ENCODE data around the gene CS.

Gene CS

GRCh38 chr12:56304276-56304675 is 4.1 kb upstream of the CS start:
- H3K4me3 ChIP-seq (ENCODE audit: low read depth, low read length): no peak overlapping the region
- TF ChIP-seq MAX (IDR thresholded peaks at IDR 0.05; ENCODE audit: low read depth, low read length) (no peak), MYC (IDR thresholded peaks at IDR 0.05; ENCODE audit: low read depth, low read length) (no peak), CTCF (IDR thresholded peaks at IDR 0.05; ENCODE audit: low read depth, low read length) (no peak), POLR2A (IDR thresholded peaks at IDR 0.05; ENCODE audit: extremely low read depth, insufficient read length) (no peak)
- no peak for DNase-seq (ENCODE audit: low read depth)

- H3K4me3 ChIP-seq (ENCODE audit: low read depth, low read length): peak overlapping the region; percentile 66
- TF ChIP-seq MYC (IDR thresholded peaks at IDR 0.05; ENCODE audit: low read depth, low read length) (no peak), POLR2A (IDR thresholded peaks at IDR 0.05; ENCODE audit: extremely low read depth, insufficient read length) (no peak)
- DNase-seq (ENCODE audit: low read depth): peak; percentile 20
Observed at GRCh38 chr12:56300644-56301464, 724 bp upstream of the CS start.

GRCh38 chr12:56299308-56299852 is 750 bp downstream of the CS start:
- DNase-seq (ENCODE audit: low read depth): peak; percentile 62
- TF ChIP-seq POLR2A (IDR thresholded peaks at IDR 0.05; ENCODE audit: extremely low read depth, insufficient read length): peak; percentile 3
- TF ChIP-seq MAX (IDR thresholded peaks at IDR 0.05; ENCODE audit: low read depth, low read length): 0 out of 2 replicates have a peak, but pooled peaks have one; percentile 37
- no peak for TF ChIP-seq CTCF (IDR thresholded peaks at IDR 0.05; ENCODE audit: low read depth, low read length)
- TF ChIP-seq MYC (IDR thresholded peaks at IDR 0.05; ENCODE audit: low read depth, low read length): no peak
- H3K4me3 ChIP-seq (ENCODE audit: low read depth, low read length): peak overlapping the region; percentile 92

GRCh38 chr12:56298828-56299227 is 1.3 kb downstream of the CS start:
- TF ChIP-seq MAX (IDR thresholded peaks at IDR 0.05; ENCODE audit: low read depth, low read length): no peak
- TF ChIP-seq CTCF (IDR thresholded peaks at IDR 0.05; ENCODE audit: low read depth, low read length): no peak
- TF ChIP-seq MYC (IDR thresholded peaks at IDR 0.05; ENCODE audit: low read depth, low read length): no peak
- no peak for TF ChIP-seq POLR2A (IDR thresholded peaks at IDR 0.05; ENCODE audit: extremely low read depth, insufficient read length)
- DNase-seq (ENCODE audit: low read depth): peak; percentile 27
- peak overlapping the region; percentile 92 for H3K4me3 ChIP-seq (ENCODE audit: low read depth, low read length)

- peak overlapping the region; percentile 7 for H3K4me3 ChIP-seq (ENCODE audit: low read depth, low read length)
- no peak for TF ChIP-seq POLR2A (IDR thresholded peaks at IDR 0.05; ENCODE audit: extremely low read depth, insufficient read length)
- TF ChIP-seq CTCF (IDR thresholded peaks at IDR 0.05; ENCODE audit: low read depth, low read length): no peak
- no peak for TF ChIP-seq MYC (IDR thresholded peaks at IDR 0.05; ENCODE audit: low read depth, low read length)
- TF ChIP-seq MAX (IDR thresholded peaks at IDR 0.05; ENCODE audit: low read depth, low read length): no peak
Observed at GRCh38 chr12:56297400-56297799, 2.7 kb downstream of the CS start.

GRCh38 chr12:56296295-56296694 is 3.8 kb downstream of the CS start:
- TF ChIP-seq POLR2A (IDR thresholded peaks at IDR 0.05; ENCODE audit: extremely low read depth, insufficient read length) (no peak), MYC (IDR thresholded peaks at IDR 0.05; ENCODE audit: low read depth, low read length) (no peak), MAX (IDR thresholded peaks at IDR 0.05; ENCODE audit: low read depth, low read length) (no peak)
- H3K4me3 ChIP-seq (ENCODE audit: low read depth, low read length): no peak overlapping the region
- DNase-seq (ENCODE audit: low read depth): no peak

More at GRCh38 chr12:56297400-56297799, 2.7 kb downstream of the CS start:
- DNase-seq (ENCODE audit: low read depth): no peak

Measured in NB4 (cell line).